ENCODE data around the gene RACGAP1.

Gene RACGAP1

DNA sequence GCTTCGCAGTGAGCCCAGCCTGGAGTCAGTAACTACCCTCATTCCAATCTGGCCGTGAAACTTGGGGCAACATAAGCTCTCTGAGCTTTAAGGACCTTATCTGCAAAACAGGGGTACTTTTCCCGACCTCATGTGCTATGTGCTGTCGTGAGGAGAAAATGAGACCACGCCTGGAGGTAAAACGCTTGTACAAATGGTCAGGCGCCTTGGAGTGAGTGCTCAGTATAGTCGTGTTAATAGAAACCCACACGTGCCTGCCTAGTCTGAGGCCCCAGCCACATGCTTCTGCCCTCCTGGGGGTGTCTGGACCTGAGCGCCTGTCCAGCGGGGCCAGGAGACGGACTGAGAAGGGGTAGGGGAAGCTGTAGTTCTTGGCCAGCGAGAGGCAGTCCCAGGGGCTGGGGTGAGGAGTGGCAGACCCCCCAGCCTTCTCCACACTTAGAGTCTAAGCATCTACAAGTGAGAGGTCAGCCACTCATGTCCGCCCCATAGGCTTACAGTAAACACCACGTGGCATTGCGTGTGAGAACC is 58.7 kb downstream of the RACGAP1 start:
- Histone ChIP-seq H3K9ac (0 out of 2 replicates have a peak overlapping the region, but pooled peaks have one; percentile 68), H3K27me3 (ENCODE audit: insufficient read depth, low read depth) (peaks cover 76% of the 10 kb centered on the region), H3K27ac (no peak overlapping the region), H4K20me1 (ENCODE audit: insufficient read depth) (no peaks in the 10 kb centered on the region), H3K4me1 (ENCODE audit: low read depth, poor library complexity, severe bottlenecking) (peaks cover 7% of the 10 kb centered on the region), H2AFZ (ENCODE audit: low read depth) (peak overlapping the region; percentile 100), H3K4me2 (peak overlapping the region; percentile 97), H3K79me2 (ENCODE audit: insufficient read depth, low read depth) (no peaks in the 10 kb centered on the region), H3K36me3 (ENCODE audit: insufficient read depth) (no peaks in the 10 kb centered on the region), H3K4me3 (IDR thresholded peaks at IDR 0.05; ENCODE audit: insufficient read depth, low read depth, low read length) (no peak overlapping the region)
- TF ChIP-seq, protein P1, sequence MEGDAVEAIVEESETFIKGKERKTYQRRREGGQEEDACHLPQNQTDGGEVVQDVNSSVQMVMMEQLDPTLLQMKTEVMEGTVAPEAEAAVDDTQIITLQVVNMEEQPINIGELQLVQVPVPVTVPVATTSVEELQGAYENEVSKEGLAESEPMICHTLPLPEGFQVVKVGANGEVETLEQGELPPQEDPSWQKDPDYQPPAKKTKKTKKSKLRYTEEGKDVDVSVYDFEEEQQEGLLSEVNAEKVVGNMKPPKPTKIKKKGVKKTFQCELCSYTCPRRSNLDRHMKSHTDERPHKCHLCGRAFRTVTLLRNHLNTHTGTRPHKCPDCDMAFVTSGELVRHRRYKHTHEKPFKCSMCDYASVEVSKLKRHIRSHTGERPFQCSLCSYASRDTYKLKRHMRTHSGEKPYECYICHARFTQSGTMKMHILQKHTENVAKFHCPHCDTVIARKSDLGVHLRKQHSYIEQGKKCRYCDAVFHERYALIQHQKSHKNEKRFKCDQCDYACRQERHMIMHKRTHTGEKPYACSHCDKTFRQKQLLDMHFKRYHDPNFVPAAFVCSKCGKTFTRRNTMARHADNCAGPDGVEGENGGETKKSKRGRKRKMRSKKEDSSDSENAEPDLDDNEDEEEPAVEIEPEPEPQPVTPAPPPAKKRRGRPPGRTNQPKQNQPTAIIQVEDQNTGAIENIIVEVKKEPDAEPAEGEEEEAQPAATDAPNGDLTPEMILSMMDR (conservative IDR thresholded peaks at IDR 0.05; ENCODE audit: low read depth, low read length) = no peak

DNA sequence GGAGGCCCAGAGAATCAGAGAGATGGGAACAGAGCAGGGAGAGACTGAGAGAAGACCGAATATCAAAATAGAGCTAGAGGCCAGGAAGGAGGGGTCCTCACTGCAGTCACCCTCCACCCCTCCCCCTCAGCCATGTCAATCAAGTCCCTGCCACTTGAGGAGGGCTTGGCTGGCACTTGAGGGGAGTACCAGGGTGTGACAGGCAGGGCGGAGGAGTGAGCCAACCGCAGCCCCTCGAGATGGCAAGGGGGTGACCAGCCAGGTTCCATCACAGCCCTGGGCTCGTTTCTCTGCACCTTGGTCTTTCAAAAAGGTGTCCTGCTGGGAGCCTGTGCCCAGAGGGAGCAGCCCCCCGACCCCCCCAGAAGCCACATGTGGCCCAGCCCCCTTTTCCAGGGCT is 59.5 kb downstream of the RACGAP1 start:
- Histone ChIP-seq H3K4me2 (no peak overlapping the region), H3K27me3 (ENCODE audit: insufficient read depth, low read depth) (peaks cover 69% of the 10 kb centered on the region), H4K20me1 (ENCODE audit: insufficient read depth) (no peaks in the 10 kb centered on the region), H3K79me2 (ENCODE audit: insufficient read depth, low read depth) (no peaks in the 10 kb centered on the region), H3K9ac (no peak overlapping the region), H3K36me3 (ENCODE audit: insufficient read depth) (no peaks in the 10 kb centered on the region), H2AFZ (ENCODE audit: low read depth) (no peak overlapping the region), H3K27ac (no peak overlapping the region), H3K4me3 (IDR thresholded peaks at IDR 0.05; ENCODE audit: insufficient read depth, low read depth, low read length) (no peak overlapping the region), H3K4me1 (ENCODE audit: low read depth, poor library complexity, severe bottlenecking) (peaks cover 7% of the 10 kb centered on the region)
- TF ChIP-seq, protein P1 (conservative IDR thresholded peaks at IDR 0.05; ENCODE audit: low read depth, low read length) = no peak

DNA sequence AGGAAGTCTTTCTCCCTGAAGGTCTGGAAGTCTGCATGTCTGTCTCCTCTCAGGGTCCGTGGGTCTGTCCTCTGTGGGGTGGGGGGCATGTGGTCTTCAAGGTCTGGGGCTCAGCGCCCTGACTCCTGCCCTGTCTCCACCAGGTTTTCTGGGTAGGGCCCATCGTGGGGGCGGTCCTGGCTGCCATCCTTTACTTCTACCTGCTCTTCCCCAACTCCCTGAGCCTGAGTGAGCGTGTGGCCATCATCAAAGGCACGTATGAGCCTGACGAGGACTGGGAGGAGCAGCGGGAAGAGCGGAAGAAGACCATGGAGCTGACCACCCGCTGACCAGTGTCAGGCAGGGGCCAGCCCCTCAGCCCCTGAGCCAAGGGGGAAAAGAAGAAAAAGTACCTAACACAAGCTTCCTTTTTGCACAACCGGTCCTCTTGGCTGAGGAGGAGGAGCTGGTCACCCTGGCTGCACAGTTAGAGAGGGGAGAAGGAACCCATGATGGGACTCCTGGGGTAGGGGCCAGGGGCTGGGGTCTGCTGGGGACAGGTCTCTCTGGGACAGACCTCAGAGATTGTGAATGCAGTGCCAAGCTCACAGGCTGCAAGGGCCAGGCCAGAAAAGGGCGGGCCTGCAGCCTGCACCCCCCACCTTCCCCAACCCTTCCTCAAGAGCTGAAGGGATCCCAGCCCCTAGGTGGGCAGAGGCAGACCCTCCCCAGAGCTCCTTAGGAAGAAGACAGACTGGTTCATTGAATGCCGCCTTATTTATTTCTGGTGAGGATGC is 60.3 kb downstream of the RACGAP1 start:
- no peak overlapping the region for H3K4me3 ChIP-seq (IDR thresholded peaks at IDR 0.05; ENCODE audit: insufficient read depth, low read depth, low read length)
- H3K4me1 ChIP-seq (ENCODE audit: low read depth, poor library complexity, severe bottlenecking) = peaks cover 7% of the 10 kb centered on the region
- no peaks in the 10 kb centered on the region for H3K79me2 ChIP-seq (ENCODE audit: insufficient read depth, low read depth)
- peaks cover 67% of the 10 kb centered on the region for H3K27me3 ChIP-seq (ENCODE audit: insufficient read depth, low read depth)
- no peak overlapping the region for H3K9ac ChIP-seq
- no peak overlapping the region for H2AFZ ChIP-seq (ENCODE audit: low read depth)
- H4K20me1 ChIP-seq (ENCODE audit: insufficient read depth) = no peaks in the 10 kb centered on the region
- no peak overlapping the region for H3K27ac ChIP-seq
- TF ChIP-seq, protein P1 (conservative IDR thresholded peaks at IDR 0.05; ENCODE audit: low read depth, low read length) = no peak
- H3K36me3 ChIP-seq (ENCODE audit: insufficient read depth) = no peaks in the 10 kb centered on the region
- H3K4me2 ChIP-seq = no peak overlapping the region

DNA sequence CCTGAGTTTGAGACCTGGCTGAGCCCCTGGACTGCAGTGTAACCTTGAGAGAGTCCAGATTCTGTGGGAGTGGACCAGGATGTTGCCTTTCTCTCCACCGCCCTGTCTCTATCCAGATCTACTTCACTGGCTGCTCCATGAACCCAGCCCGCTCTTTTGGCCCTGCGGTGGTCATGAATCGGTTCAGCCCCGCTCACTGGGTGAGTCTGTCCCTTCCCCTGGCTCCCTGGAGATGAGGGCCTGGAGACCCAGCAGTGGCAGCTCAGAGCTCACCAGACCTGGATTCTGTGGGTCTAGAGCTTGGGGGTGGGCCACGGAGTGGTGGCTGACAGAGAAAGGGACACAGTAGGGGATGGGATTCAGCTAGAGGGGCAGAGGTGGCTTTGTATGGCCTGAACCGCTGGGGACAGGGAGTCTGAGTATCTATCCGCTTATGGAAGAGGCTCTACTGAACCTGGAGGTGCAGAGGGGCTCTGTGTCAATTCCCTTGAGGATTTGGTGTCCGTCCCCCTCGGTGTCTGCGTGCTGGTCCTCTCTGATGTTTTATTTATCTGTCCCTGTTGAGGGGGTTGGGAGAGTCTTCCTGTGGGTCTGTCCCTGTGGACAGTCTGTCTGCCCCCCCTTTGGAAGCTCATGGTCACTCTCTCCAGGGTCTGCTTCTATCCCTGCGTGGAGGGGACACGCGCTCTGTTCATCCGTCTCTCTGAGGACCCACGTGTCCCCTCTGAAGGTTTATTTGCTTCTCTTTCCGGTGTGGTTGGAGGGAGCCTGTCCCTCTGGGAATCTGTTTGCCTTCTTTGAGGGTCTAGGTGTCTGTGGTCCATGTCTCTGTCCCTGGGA is 61.1 kb downstream of the RACGAP1 start:
- TF ChIP-seq, protein P1 (conservative IDR thresholded peaks at IDR 0.05; ENCODE audit: low read depth, low read length) = no peak
- Histone ChIP-seq H3K79me2 (ENCODE audit: insufficient read depth, low read depth) (no peaks in the 10 kb centered on the region), H2AFZ (ENCODE audit: low read depth) (no peak overlapping the region), H3K4me1 (ENCODE audit: low read depth, poor library complexity, severe bottlenecking) (peaks cover 7% of the 10 kb centered on the region), H3K9ac (no peak overlapping the region), H3K4me3 (IDR thresholded peaks at IDR 0.05; ENCODE audit: insufficient read depth, low read depth, low read length) (no peak overlapping the region), H3K27ac (no peak overlapping the region), H3K27me3 (ENCODE audit: insufficient read depth, low read depth) (peaks cover 67% of the 10 kb centered on the region), H3K4me2 (no peak overlapping the region), H3K36me3 (ENCODE audit: insufficient read depth) (no peaks in the 10 kb centered on the region), H4K20me1 (ENCODE audit: insufficient read depth) (no peaks in the 10 kb centered on the region)

Measured in KMS-11 (cell line).